AG10803 (cell line): ENCODE data around the gene LRRC28.

Experiments
- DNase-seq: peaks from one replicate; pipeline ENCODE4 v3.0.0; 2010; ENCODE audit warnings: low read depth
- H3K4me3 ChIP-seq: 2 replicates; pipeline ENCODE4 v1.5.1; 2011; ENCODE audit warnings: mild to moderate bottlenecking, low read length, control low read depth
- CTCF ChIP-seq: conservative IDR thresholded peaks from 2 replicates; pipeline ENCODE4 v1.5.1; 2011; ENCODE audit warnings: mild to moderate bottlenecking, low read length, control low read depth, inconsistent platforms

Gene LRRC28

GRCh38 chr15:99427668-99428361 is 176.5 kb downstream of the LRRC28 start:
- no peak overlapping the region for H3K4me3 ChIP-seq
- no peak for DNase-seq
- TF ChIP-seq CTCF, result no peak

- no peak for TF ChIP-seq CTCF
- no peak for DNase-seq
- no peak overlapping the region for H3K4me3 ChIP-seq
Observed at GRCh38 chr15:99429681-99430081, 178.4 kb downstream of the LRRC28 start.

GRCh38 chr15:99430881-99431401 is 179.7 kb downstream of the LRRC28 start:
- DNase-seq, result no peak
- no peak overlapping the region for H3K4me3 ChIP-seq
- no peak for TF ChIP-seq CTCF

GRCh38 chr15:99431661-99432091 is 180.4 kb downstream of the LRRC28 start:
- no peak for DNase-seq
- no peak for TF ChIP-seq CTCF
- no peak overlapping the region for H3K4me3 ChIP-seq

GRCh38 chr15:99432271-99433025 is 181.2 kb downstream of the LRRC28 start:
- no peak overlapping the region for H3K4me3 ChIP-seq
- no peak for DNase-seq
- TF ChIP-seq CTCF, result no peak

GRCh38 chr15:99433026-99433756 is 181.9 kb downstream of the LRRC28 start:
- TF ChIP-seq CTCF, result no peak
- DNase-seq, result no peak
- H3K4me3 ChIP-seq, result no peak overlapping the region
